Naive thymus-derived CD8-positive, alpha-beta T cell (primary cell): ENCODE measurements around the gene GRID1. TPM values are rescaled to one million over a fixed set of nuclear protein-coding genes. Genes with fewer than 3 reads are reported as not detected.
"Not testable (repeated sequence)": the region's sequence is repeated elsewhere in the genome, so short reads cannot be mapped to it uniquely, and the experiment has no call there.

ENCODE experiments used
- ATAC-seq, 2 donors: fragments of 150-1000 bp; cut with Tn5 transposase in 1 of 2; sonication (Bioruptor Pico), chemical (Tn5 transposase) in 1 of 2; 1 replicate in 1 of 2; 2 replicates in 1 of 2; pipeline ENCODE4 v1.10.0; 2021; ENCODE audit warnings: mild to moderate bottlenecking in 2 of 2, moderate library complexity in 2 of 2
- POLR2A ChIA-PET: fragments of 350-600 bp; sonication (Branson Sonifier 250); formaldehyde crosslinking; loops from one replicate; lab custom pipeline; 2021; ENCODE audit warnings: antibody characterized with exemption; lab: Charles Lee
- DNase-seq, 10 donors: peaks; one replicate each; pipeline versions ENCODE4 v3.0.0 to v3.0.0-alpha.2; 2020 to 2022
- H3K27ac Mint-ChIP-seq, 10 donors: one replicate each; pipeline ENCODE4 v1.8.0; 2020 to 2022; ENCODE audit warnings: mild to moderate bottlenecking in 10 of 10, mixed read lengths in 10 of 10, moderate library complexity in 4 of 10, inconsistent platforms in 1 of 10
- H3K27me3 Mint-ChIP-seq, 5 donors: one replicate each; pipeline ENCODE4 v1.8.0; 2021 to 2022; ENCODE audit warnings: mixed read lengths in 5 of 5
- H3K36me3 Mint-ChIP-seq, 3 donors: one replicate each; pipeline ENCODE4 v1.8.0; 2020 to 2022; ENCODE audit warnings: mixed read lengths in 3 of 3, mild to moderate bottlenecking in 2 of 3, inconsistent platforms in 1 of 3
- H3K4me1 Mint-ChIP-seq, 4 donors: one replicate each; pipeline ENCODE4 v1.8.0; 2021 to 2022; ENCODE audit warnings: mixed read lengths in 4 of 4
- H3K4me3 Mint-ChIP-seq, 10 donors: one replicate each; pipeline ENCODE4 v1.8.0; 2020 to 2022; ENCODE audit warnings: mild to moderate bottlenecking in 10 of 10, mixed read lengths in 10 of 10, moderate library complexity in 6 of 10, inconsistent platforms in 1 of 10
- H3K9me3 Mint-ChIP-seq, 9 donors: one replicate each; pipeline ENCODE4 v1.8.0; 2020 to 2022; ENCODE audit warnings: mixed read lengths in 9 of 9, mild to moderate bottlenecking in 3 of 9, inconsistent platforms in 1 of 9, moderate library complexity in 1 of 9
- polyA plus RNA-seq, 3 donors: library from polyadenylated mRNA; unstranded; fragments of 300-500 nt; fragmentation: Illumina TruSeq; gene quantifications; one replicate each; pipeline ENCODE4 v1.2.3, GENCODE V29; 2021
- total RNA-seq, 8 experiments: library from RNA in 2 of 8; stranded (reverse) in 2 of 8; gene quantifications; one replicate each; pipeline ENCODE4 v1.2.3 and lab custom pipeline; 2021 to 2026

Gene GRID1
- total and polyA plus RNA-seq, 5 experiments from 2014 or later, result not detected

DNA sequence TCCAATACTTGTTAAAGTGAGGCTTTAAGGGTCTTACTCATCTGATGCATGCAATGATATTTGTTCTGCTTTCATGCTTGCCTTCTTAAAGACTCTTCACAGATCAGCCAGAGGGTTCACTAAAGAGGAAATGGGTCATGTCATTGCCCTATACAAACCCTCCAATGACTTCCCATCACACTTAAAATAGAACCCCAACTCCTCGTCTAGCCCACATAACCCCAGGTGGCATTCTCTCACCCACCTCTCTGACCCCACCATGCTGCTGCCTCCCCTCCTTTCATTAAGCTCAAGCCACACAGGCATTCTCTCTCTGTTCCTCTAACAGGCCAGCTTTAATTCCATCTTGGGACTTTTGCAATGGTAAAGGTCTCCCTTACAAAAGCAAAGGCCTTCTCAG lies 253.6 kb downstream of the GRID1 start:
- Mint-ChIP-seq H3K4me1 (no peaks in the 10 kb centered on the region), H3K27ac (no peak overlapping the region), H3K4me3 (no peak overlapping the region), H3K27me3 (peaks cover 0 to 15% (median 0%) of the 10 kb centered on the region in 5 donors), H3K36me3 (no peaks in the 10 kb centered on the region), H3K9me3 (no peaks in the 10 kb centered on the region)
- ATAC-seq (no peak), DNase-seq (no peak)
- POLR2A ChIA-PET, result no interaction called here

DNA sequence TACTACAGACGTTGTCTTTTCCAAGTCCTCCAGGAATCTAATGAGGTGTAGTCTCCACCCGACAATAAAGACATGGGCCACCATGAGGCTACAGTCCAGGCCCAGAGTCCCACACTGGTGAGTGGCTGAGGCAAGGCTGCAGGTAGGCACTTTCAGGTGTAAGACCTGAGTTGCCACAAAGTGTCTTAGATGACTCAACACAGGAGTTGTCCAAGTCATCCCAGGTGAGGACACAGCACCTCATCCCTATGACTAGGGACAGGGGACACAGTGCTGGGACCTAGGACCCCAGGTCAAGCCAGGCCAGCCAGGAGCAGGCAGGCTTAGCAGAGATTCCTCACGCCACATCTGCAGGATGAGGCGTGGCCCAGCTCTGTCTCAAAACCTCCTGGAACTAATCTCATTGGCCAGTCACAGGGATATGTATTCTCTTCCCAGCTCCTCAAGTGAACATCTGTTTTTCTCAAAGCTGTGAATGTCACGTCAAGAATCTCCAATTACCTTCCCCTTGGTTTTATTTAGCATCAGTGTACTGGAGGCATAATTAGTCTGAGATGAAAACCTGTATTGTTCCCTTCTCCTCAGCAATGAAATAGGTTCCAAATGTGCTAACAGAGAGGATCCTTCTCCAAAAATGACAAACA lies 254.6 kb downstream of the GRID1 start:
- Mint-ChIP-seq H3K4me3 (no peak overlapping the region), H3K9me3 (no peaks in the 10 kb centered on the region), H3K4me1 (no peaks in the 10 kb centered on the region), H3K27ac (no peak overlapping the region), H3K36me3 (no peaks in the 10 kb centered on the region), H3K27me3 (peaks cover 0 to 15% (median 0%) of the 10 kb centered on the region in 5 donors)
- no peak for ATAC-seq
- POLR2A ChIA-PET, result no interaction called here
- DNase-seq, result no peak

- POLR2A ChIA-PET, result no interaction called here
- ATAC-seq (no peak), DNase-seq (no peak)
- Mint-ChIP-seq H3K9me3 (no peaks in the 10 kb centered on the region), H3K4me1 (no peaks in the 10 kb centered on the region), H3K27ac (no peak overlapping the region), H3K4me3 (no peak overlapping the region), H3K36me3 (no peaks in the 10 kb centered on the region), H3K27me3 (peaks cover 0 to 15% (median 0%) of the 10 kb centered on the region in 5 donors)
These were observed 256.3 kb downstream of the GRID1 start for GRCh38 chr10:86110156-86110786.

DNA sequence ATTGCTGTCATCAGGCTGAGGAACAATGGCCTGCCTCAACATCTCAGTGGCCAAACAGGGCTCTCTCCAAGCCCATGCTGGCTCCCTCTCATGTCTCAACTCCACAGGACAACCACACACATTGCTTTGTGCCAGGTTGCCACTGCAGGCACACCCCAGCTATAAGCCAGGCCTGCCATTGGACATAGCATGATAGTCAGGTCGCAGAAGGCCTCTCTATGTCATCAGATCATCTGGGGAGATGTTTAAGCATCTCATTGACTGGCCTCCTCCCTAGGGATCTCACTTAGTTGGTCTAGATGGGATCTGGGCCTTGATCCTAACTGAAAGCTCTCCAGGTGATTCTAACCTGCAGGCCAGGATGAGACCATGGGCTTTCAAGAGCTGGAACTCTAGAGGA lies 257.2 kb downstream of the GRID1 start:
- DNase-seq (no peak), ATAC-seq (no peak)
- POLR2A ChIA-PET, result interaction anchor here (0.7 kb wide), 1 partner anchor 66 kb away, joined by 4 read pairs; no protein-coding TSS in a partner anchor
- no peak overlapping the region for H3K27ac Mint-ChIP-seq
- H3K27me3 Mint-ChIP-seq, result peaks cover 0 to 8% (median 0%) of the 10 kb centered on the region in 5 donors
- no peaks in the 10 kb centered on the region for H3K9me3 Mint-ChIP-seq
- no peaks in the 10 kb centered on the region for H3K36me3 Mint-ChIP-seq
- H3K4me3 Mint-ChIP-seq, result no peak overlapping the region
- no peaks in the 10 kb centered on the region for H3K4me1 Mint-ChIP-seq

DNA sequence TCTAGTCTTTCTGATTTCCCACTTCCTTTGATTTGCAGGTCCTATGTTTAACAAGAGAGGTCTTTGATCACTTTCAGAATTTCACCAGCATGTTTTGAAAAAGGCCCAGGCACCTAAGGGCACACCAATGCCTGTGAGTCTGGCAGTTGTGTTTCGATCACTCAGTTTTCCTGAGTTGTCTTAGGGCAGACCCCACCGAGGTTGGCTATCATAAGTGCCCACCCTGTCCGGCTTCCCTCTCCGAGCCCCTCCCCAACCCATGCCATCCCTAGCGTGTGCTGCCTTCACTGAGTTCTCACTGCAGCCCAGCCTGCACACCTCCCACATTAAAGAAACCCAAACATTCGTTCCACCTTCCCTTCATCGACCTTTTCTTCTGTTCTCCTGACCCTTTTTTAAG lies 257.9 kb downstream of the GRID1 start:
- no peaks in the 10 kb centered on the region for H3K36me3 Mint-ChIP-seq
- H3K9me3 Mint-ChIP-seq, result no peaks in the 10 kb centered on the region
- DNase-seq, result no peak
- peaks cover 0 to 8% (median 0%) of the 10 kb centered on the region in 5 donors for H3K27me3 Mint-ChIP-seq
- POLR2A ChIA-PET, result no interaction called here
- no peaks in the 10 kb centered on the region for H3K4me1 Mint-ChIP-seq
- H3K4me3 Mint-ChIP-seq, result no peak overlapping the region
- H3K27ac Mint-ChIP-seq, result no peak overlapping the region
- ATAC-seq, result no peak

DNA sequence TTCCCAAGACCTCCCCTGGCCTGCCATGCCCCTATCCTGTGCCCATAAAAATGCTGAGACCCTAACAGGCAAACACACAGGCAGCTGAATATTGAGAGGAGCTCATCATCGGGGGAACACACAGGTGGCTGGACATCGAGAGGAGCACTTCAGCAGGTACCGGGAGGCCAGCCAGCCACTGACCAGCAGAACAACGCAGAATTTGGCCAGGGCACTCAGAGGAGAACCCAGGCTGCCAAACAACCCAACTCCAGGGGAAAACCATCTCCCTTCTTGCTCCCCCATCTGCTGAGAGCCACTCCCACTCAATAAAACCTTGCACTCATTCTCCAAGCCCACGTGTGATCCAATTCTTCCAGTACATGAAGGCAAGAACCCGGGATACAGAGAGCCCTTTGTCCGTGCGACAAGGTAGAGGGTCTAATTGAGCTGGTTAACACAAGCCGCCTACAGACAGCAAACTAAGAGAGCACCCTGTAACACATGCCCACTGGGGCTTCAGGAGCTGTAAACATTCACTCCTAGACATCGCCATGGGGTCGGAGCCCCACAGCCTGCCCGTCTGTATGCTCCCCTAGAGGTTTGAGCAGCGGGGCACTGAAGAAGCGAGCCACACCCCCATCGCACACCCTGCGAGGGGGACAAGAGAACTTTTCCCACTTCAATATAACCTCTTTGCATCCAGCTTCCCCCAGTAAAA lies 258.8 kb downstream of the GRID1 start:
- H3K36me3 Mint-ChIP-seq, DNase-seq, ATAC-seq, H3K4me1 Mint-ChIP-seq, H3K9me3 Mint-ChIP-seq, H3K27ac Mint-ChIP-seq, H3K4me3 Mint-ChIP-seq, POLR2A ChIA-PET, H3K27me3 Mint-ChIP-seq: not testable (repeated sequence)

DNA sequence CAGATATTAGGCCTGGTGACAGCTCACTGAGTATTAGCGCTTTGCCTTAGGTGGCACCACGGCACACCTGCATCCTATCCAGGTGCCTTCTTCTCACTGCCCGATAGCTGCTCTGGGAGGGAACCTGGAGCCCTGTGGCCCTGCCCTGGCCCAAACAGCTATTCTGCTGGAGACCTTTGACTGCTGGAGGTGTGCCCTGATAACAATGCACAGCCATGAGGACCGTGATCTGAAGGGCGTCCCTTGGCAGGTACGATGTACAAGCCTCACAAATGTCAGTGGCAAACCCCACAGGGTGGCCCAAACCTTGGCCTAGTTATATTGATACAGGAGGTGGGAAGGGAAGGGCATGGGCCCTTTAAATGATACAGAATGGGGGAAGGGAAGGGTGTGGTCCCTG lies 259.5 kb downstream of the GRID1 start:
- ATAC-seq (no peak), DNase-seq (no peak)
- POLR2A ChIA-PET, result no interaction called here
- Mint-ChIP-seq H3K4me1 (no peaks in the 10 kb centered on the region), H3K36me3 (no peaks in the 10 kb centered on the region), H3K4me3 (no peak overlapping the region), H3K27ac (no peak overlapping the region), H3K9me3 (no peaks in the 10 kb centered on the region), H3K27me3 (peaks cover 0 to 4% (median 0%) of the 10 kb centered on the region in 5 donors)

DNA sequence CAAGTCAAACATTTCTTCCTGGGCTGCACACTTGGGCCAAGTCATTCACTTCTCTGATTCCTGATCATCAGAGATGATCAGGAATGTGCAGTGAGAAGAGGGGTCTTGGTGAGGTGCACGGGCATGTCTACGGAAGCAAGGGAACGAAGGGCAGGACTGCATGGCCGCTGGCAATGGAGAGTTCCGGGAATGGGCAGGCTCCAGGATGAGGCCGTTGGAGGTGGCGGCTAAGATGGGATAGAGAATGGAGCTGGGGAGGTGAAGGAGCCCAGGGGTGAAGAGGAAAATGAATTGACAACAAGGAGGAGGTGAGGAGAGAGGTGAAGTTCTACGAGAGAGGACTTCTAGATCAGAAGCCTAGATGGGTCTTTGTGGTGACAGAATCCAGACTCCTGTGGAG lies 260.0 kb downstream of the GRID1 start:
- peaks cover 0 to 4% (median 0%) of the 10 kb centered on the region in 5 donors for H3K27me3 Mint-ChIP-seq
- H3K9me3 Mint-ChIP-seq, result no peaks in the 10 kb centered on the region
- H3K36me3 Mint-ChIP-seq, result no peaks in the 10 kb centered on the region
- no peak overlapping the region for H3K27ac Mint-ChIP-seq
- H3K4me1 Mint-ChIP-seq, result no peaks in the 10 kb centered on the region
- no peak for ATAC-seq
- DNase-seq, result no peak
- no peak overlapping the region for H3K4me3 Mint-ChIP-seq
- POLR2A ChIA-PET, result no interaction called here

- H3K9me3 Mint-ChIP-seq, result no peaks in the 10 kb centered on the region
- H3K27ac Mint-ChIP-seq, result no peak overlapping the region
- POLR2A ChIA-PET, result no interaction called here
- H3K36me3 Mint-ChIP-seq, result no peaks in the 10 kb centered on the region
- H3K4me3 Mint-ChIP-seq, result no peak overlapping the region
- DNase-seq, result no peak
- H3K27me3 Mint-ChIP-seq, result peaks cover 0 to 4% (median 0%) of the 10 kb centered on the region in 5 donors
- no peaks in the 10 kb centered on the region for H3K4me1 Mint-ChIP-seq
- ATAC-seq, result no peak
These were observed 261.0 kb downstream of the GRID1 start for GRCh38 chr10:86105640-86106039.

GRCh38 chr10:86105181-86105580 lies 261.4 kb downstream of the GRID1 start:
- no peaks in the 10 kb centered on the region for H3K4me1 Mint-ChIP-seq
- ATAC-seq (no peak), DNase-seq (no peak)
- POLR2A ChIA-PET, result no interaction called here
- no peaks in the 10 kb centered on the region for H3K36me3 Mint-ChIP-seq
- no peak overlapping the region for H3K4me3 Mint-ChIP-seq
- no peaks in the 10 kb centered on the region for H3K9me3 Mint-ChIP-seq
- peaks cover 0 to 4% (median 0%) of the 10 kb centered on the region in 5 donors for H3K27me3 Mint-ChIP-seq
- H3K27ac Mint-ChIP-seq, result no peak overlapping the region

DNA sequence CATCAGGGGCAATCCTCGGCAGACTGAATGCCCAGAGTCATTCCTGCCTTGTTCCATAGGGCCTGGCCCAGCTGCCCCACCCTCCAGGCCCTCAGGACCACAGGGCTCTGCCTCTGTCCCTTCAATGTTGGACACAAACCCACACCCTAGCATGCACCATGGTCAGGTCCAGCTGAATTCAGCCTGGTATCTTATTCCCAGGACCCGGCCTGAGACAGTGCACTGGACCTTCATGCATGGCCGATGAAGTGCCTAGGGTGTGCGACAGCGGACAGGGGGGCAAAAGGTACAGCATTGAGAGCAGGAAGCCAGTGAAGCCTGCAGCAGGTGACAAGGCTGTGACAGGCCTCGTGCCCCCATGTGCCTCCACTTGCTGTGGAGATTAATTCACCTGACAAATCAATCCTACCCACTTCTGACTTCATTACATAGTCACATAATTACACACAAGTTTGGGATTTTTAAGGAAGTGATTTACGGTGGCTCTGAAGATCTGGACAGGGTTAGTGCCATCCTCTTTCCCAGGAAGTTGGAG lies 261.9 kb downstream of the GRID1 start:
- no peak for ATAC-seq

DNA sequence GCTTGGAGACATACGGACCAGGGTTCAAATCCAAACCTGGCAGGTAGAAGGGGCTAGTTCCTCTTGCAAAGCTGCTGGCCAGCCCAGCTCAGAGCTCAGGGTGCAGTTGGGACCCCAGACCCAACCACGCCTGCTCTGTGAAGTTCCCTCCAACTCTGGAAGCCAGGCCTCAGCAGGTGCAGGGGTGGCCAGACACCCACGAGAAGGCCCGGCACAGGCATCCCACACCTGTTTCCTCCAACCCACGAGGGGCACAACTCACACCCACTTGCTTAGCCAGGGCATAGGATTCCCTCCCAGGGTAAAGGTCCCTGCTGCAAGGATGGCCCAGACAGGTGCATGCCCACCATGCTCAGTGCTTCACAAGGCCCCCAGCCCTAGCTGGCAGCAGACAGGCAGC lies 262.4 kb downstream of the GRID1 start:
- Mint-ChIP-seq H3K9me3 (no peaks in the 10 kb centered on the region), H3K36me3 (no peaks in the 10 kb centered on the region), H3K4me1 (no peaks in the 10 kb centered on the region), H3K27me3 (peaks cover 0 to 4% (median 0%) of the 10 kb centered on the region in 5 donors), H3K4me3 (no peak overlapping the region), H3K27ac (no peak overlapping the region)
- DNase-seq (no peak), ATAC-seq (peak in 1 of 2 donors; percentile 2)
- POLR2A ChIA-PET, result no interaction called here

More for the DNA sequence above, 261.9 kb downstream of the GRID1 start:
- POLR2A ChIA-PET, result no interaction called here
- H3K4me1 Mint-ChIP-seq, result no peaks in the 10 kb centered on the region
- no peak for DNase-seq
- H3K9me3 Mint-ChIP-seq, result no peaks in the 10 kb centered on the region
- no peak overlapping the region for H3K27ac Mint-ChIP-seq
- H3K4me3 Mint-ChIP-seq, result no peak overlapping the region
- H3K36me3 Mint-ChIP-seq, result no peaks in the 10 kb centered on the region
- H3K27me3 Mint-ChIP-seq, result peaks cover 0 to 4% (median 0%) of the 10 kb centered on the region in 5 donors
